Measurements from ENCODE around the gene ELMO1. TPM values are rescaled to one million over a fixed set of nuclear protein-coding genes. Genes with fewer than 3 reads are reported as not detected.

ELMO1 gene
- total RNA-seq, 1 donor from 2014 or later: 132 TPM

DNA sequence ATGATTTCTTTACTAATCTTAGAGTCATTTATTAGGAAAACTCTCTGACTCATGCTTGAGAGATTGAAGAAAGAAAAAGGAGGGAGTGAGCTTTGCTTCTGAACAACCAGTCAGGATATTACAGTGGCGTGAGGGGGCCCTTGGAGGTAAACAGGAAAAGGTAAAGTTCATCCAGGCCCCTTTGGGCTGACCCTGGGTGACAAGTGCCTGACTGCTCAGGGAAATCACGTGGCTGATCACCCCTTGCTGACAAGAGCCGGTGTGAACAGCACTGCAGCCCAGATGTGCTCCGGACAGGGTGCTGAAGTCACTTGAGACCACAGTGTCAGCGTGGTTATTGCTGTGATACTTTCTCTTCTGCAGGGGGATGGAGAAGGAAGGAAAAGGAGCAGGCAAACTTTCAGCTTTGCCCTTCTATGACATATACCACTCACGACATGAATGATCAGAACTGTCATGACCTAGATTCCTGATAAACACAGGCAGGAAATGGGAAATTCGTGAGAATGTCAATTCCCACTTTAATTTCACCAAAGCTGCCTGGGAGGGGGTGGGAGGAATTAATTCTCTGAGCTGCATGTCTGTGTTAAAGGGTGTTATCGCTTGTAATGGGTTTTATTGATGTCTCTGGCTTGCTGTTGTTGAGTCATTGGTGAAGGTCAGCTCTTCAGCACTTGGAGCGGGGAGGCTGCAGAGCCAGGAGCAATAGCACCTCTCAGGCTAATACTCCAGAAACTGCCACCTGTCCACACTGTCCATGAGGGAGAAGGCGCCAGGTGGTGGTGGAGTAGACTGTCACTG lies 584.6 kb downstream of the ELMO1 start:
- ATAC-seq (ENCODE audit: low read depth): no peak

DNA sequence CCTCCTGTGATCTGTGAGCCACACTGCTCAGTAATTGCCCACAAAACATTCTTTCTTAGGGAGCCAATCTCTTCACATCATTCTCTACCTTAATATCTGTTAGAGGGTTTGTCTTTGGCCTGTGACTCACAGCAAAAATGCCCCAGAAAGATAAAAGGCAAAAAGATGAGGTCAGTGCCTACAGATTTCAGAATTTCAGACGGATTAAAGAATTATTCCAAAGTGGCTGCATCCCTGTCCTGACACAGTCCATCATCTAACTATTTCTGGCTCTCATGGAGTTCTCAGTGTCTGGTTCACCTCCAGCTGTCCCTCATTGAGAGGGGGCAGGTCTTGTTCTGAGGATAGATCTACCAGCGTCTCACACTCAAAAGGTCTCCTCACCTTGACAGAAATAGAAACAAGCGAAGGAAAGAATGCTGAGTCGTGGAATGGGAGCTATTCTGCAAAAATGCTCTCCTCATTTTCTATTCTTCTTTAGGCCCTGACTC lies 585.8 kb downstream of the ELMO1 start:
- Mint-ChIP-seq H3K4me1 (no peaks in the 10 kb centered on the region), H3K9me3 (no peaks in the 10 kb centered on the region), H3K27me3 (no peaks in the 10 kb centered on the region), H3K4me3 (no peak overlapping the region), H3K36me3 (ENCODE audit: low read depth) (peaks cover 93% of the 10 kb centered on the region), H3K27ac (no peak overlapping the region)
- TF ChIP-seq, protein P1, sequence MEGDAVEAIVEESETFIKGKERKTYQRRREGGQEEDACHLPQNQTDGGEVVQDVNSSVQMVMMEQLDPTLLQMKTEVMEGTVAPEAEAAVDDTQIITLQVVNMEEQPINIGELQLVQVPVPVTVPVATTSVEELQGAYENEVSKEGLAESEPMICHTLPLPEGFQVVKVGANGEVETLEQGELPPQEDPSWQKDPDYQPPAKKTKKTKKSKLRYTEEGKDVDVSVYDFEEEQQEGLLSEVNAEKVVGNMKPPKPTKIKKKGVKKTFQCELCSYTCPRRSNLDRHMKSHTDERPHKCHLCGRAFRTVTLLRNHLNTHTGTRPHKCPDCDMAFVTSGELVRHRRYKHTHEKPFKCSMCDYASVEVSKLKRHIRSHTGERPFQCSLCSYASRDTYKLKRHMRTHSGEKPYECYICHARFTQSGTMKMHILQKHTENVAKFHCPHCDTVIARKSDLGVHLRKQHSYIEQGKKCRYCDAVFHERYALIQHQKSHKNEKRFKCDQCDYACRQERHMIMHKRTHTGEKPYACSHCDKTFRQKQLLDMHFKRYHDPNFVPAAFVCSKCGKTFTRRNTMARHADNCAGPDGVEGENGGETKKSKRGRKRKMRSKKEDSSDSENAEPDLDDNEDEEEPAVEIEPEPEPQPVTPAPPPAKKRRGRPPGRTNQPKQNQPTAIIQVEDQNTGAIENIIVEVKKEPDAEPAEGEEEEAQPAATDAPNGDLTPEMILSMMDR (IDR thresholded peaks at IDR 0.05): no peak
- intact Hi-C loops (cut with micrococcal nuclease): no loop called here
- ChIA-PET POLR2A (no interaction called here), CTCF (no interaction called here)
- no peak for DNase-seq
- no peak for ATAC-seq (ENCODE audit: low read depth)

More for the DNA sequence above, 584.6 kb downstream of the ELMO1 start:
- no peak overlapping the region for H3K4me3 Mint-ChIP-seq
- CTCF ChIA-PET: no interaction called here
- intact Hi-C loops (cut with micrococcal nuclease): no loop called here
- peaks cover 6% of the 10 kb centered on the region for H3K4me1 Mint-ChIP-seq
- no peak for DNase-seq
- TF ChIP-seq, protein P1 (IDR thresholded peaks at IDR 0.05): no peak
- no peak overlapping the region for H3K27ac Mint-ChIP-seq
- no peaks in the 10 kb centered on the region for H3K9me3 Mint-ChIP-seq
- POLR2A ChIA-PET: no interaction called here
- no peaks in the 10 kb centered on the region for H3K27me3 Mint-ChIP-seq
- H3K36me3 Mint-ChIP-seq (ENCODE audit: low read depth): peaks cover 94% of the 10 kb centered on the region

DNA sequence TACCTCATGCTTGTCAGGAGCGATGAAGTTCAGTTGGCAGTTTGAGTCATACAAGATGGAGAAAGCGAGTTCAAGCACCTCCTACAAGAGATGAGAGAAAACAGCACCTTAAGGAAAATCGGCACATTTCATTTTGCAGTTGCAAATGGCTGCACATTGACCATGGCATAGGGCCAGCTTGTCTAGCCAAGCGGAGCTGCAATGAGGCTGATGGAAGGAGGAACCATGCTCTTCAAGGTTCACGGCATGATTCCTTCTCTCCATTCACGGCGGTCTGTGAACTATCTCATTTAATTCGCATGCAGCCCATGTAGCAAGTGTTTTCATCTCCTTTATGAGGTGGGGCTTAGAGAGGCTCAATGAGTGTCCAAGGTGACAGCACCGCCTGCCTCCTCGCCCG lies 587.0 kb downstream of the ELMO1 start:
- no peak overlapping the region for H3K4me3 Mint-ChIP-seq
- H3K9me3 Mint-ChIP-seq: no peaks in the 10 kb centered on the region
- DNase-seq: no peak
- POLR2A ChIA-PET: no interaction called here
- no peaks in the 10 kb centered on the region for H3K27me3 Mint-ChIP-seq
- ATAC-seq (ENCODE audit: low read depth): no peak
- TF ChIP-seq, protein P1 (IDR thresholded peaks at IDR 0.05): no peak
- peaks cover 93% of the 10 kb centered on the region for H3K36me3 Mint-ChIP-seq (ENCODE audit: low read depth)
- intact Hi-C loops (cut with micrococcal nuclease): no loop called here
- no peaks in the 10 kb centered on the region for H3K4me1 Mint-ChIP-seq
- CTCF ChIA-PET: no interaction called here
- no peak overlapping the region for H3K27ac Mint-ChIP-seq

DNA sequence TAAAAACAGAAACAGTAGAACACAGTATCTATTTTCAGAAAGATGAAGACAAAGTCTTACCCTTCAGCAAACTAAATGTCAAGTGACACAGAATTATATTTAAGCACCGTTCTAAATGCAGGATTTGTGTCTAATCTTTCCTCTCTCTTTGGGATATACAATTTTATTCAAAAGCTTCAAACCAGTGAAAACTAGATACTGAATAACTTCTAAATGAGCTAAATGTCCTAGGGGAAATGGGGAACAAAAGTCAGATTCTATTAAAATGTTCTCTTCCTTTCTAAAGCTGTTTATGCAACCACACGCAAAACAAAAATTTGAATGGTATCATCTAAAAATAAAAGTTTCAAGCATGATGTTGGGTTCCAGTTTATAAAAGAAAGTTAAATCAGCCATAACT lies 588.0 kb downstream of the ELMO1 start:
- DNase-seq (no peak), ATAC-seq (ENCODE audit: low read depth) (no peak)
- TF ChIP-seq, protein P1 (IDR thresholded peaks at IDR 0.05): no peak
- intact Hi-C loops (cut with micrococcal nuclease): no loop called here
- ChIA-PET POLR2A (no interaction called here), CTCF (no interaction called here)
- peaks cover 96% of the 10 kb centered on the region for H3K36me3 Mint-ChIP-seq (ENCODE audit: low read depth)
- H3K4me1 Mint-ChIP-seq: no peaks in the 10 kb centered on the region
- no peak overlapping the region for H3K27ac Mint-ChIP-seq
- H3K27me3 Mint-ChIP-seq: no peaks in the 10 kb centered on the region
- H3K4me3 Mint-ChIP-seq: no peak overlapping the region
- no peaks in the 10 kb centered on the region for H3K9me3 Mint-ChIP-seq

DNA sequence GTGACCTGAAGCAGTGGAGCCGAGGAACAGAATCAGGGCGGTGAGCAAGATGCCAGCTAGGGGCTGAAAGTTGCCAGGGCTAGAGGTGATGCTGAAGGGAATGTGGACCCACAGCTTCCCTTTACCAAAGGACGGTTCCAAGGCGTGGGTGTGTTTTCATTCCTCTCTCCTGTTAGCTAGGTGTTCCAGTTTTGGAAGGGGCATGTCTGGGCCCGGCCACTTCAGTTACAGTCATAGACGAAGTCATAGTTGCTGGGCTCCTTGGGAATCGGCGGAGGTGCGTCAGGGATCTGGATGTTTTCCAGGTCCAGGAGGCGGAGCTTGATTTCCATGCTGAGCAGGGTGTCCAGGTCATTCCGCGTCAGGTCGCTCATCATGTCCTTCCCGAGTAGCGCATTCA lies 593.3 kb downstream of the ELMO1 start:
- Mint-ChIP-seq H3K27ac (no peak overlapping the region), H3K4me3 (no peak overlapping the region), H3K9me3 (peaks cover 2% of the 10 kb centered on the region), H3K4me1 (no peaks in the 10 kb centered on the region), H3K27me3 (no peaks in the 10 kb centered on the region), H3K36me3 (ENCODE audit: low read depth) (peaks cover 80% of the 10 kb centered on the region)
- DNase-seq (no peak), ATAC-seq (ENCODE audit: low read depth) (no peak)
- CTCF ChIA-PET: no interaction called here
- POLR2A ChIA-PET: no interaction called here
- intact Hi-C loops (cut with micrococcal nuclease): no loop called here
- TF ChIP-seq, protein P1 (IDR thresholded peaks at IDR 0.05): no peak

All from activated B cell treated with CpG ODN at 0.5 μM for 24 hours (primary cell).